Activated CD8-positive, alpha-beta memory T cell treated with anti-CD3 and anti-CD28 coated beads for 4 hours (primary cell): ENCODE measurements around the gene CD84.
"Not testable (repeated sequence)": the region's sequence is repeated elsewhere in the genome, so short reads cannot be mapped to it uniquely, and the experiment has no call there.

Experiments used
- DNase-seq, 2 donors: peaks; one replicate each; pipeline ENCODE4 v3.0.0-alpha.2; 2020; ENCODE audit warnings: low read depth in 2 of 2

The CD84 gene

DNA sequence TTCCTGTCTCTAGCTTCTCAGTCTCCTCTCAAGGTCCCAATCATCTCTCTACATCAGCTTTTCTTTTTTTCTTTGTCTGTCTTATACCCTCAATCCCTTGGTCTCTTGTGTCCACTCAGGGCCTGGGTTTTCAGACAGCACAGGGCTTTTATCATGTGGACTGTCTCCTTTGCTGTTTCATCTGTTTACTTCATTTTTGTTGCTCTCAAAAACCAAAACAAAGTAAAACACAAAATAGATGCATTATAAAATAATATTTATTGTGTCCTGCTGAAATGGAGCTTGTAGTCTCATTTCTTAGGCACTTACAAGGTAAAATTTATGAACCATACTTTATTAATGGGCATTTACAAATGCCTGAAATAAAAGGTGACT lies 38.5 kb downstream of the CD84 start:
- DNase-seq: no peak

GRCh38 chr1:160539990-160540858 lies 39.1 kb downstream of the CD84 start:
- DNase-seq: peak in 1 of 2 donors; percentile 36

DNA sequence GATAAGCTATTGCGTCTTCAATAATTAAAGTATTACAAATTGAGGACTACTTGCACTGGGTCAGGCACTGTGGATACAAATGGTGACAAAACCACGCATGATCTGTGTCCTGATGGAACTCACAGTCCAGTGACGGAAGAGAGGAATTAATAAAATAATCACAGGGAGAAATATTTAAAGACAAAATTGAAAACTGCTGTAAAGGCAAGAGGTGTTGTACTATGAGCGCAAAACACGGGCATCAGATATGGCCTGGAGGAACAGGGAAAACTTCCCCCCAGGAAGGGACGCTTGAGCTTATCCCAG lies 39.7 kb downstream of the CD84 start:
- no peak for DNase-seq

DNA sequence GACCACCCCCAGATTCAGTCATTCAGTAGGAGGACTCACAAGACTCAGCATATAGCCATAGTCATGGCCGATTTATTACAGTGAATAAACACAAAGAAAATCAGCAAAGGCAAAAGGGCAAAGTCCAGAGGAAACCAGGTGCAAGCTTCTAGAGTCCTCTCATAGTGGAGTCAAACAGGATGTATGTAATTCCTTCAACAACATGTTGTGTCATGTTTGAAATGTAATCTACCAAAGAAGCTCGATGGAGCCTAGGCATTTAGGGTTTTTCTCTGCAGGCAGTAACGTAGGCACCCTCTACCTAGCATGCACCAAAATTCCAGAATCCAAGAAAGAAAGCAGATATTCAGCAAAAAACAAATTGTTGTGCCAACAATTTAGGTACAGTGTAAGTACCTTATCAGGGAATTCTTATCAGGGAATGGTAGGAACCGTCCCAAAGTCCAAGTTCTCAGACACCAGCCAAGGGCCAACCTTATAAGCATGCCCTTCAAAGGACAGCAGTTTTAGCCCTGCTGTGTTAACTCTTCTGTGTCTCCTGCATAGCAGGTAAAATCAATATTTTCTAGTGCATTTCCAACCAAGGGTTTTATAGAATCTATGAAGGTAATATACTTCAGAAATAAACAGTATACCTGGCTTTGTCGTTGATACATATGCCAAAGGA lies 40.2 kb downstream of the CD84 start:
- no peak for DNase-seq

GRCh38 chr1:160537714-160538665 lies 41.3 kb downstream of the CD84 start:
- DNase-seq: no peak

GRCh38 chr1:160534823-160535605 lies 44.3 kb downstream of the CD84 start:
- no peak for DNase-seq

- not testable (repeated sequence) for DNase-seq
These were observed 46.8 kb downstream of the CD84 start for GRCh38 chr1:160532557-160532813.

DNA sequence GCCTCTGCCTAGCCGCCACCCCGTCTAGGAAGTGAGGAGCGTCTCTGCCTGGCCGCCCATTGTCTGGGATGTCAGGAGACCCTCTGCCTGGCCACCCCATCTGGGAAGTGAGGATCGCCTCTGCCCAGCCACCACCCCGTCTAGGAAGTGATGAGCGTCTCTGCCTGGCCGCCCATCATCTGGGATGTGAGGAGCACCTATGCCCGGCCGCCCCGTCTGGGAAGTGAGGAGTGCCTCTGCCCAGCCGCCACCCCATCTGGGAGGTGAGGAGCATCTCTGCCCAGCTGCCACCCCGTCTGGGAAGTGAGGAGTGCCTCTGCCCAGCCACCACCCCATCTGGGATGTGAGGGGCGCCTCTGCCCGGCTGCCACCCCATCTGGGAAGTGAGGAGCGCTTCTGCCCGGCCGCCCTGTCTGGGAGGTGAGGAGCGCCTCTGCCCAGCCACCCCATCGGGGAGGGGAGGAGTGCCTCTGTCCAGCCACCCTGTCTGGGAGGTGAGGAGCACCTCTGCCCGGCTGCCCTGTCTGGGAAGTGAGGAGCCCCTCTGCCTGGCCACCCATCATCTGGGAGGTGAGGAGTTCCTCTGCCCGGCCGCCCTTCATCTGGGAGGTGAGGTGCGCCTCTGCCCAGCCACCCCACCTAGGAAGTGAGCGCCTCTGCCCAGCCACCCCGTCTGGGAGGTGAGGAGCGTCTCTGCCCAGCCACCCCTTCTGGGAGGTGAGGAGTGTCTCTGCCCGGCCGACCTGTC lies 47.3 kb downstream of the CD84 start:
- DNase-seq: not testable (repeated sequence)

DNA sequence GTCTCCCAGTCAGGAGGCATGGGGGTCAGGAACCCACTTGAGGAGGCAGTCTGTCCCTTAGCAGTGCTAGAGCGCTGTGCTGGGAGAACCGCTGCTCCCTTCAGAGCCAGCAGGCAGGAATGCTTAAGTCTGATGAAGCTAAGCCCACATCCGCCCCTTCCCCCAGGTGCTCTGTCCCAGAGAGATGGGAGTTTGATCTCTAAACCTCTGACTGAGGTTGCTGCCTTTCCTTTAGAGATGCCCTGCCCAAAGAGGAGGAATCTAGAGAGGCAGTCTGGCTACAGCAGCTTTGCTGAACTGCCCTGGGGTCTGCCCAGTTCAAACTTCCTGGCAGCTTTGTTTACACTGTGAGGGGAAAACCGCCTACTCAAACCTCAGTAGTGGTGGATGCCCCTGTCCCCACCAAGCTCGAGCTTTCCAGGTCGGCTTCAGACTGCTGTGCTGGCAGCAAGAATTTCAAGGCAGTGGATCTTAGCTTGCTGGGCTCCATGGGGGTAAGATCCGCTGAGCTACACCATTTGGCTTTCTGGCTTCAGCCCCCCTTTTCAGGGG lies 49.8 kb downstream of the CD84 start:
- DNase-seq: not testable (repeated sequence)

DNA sequence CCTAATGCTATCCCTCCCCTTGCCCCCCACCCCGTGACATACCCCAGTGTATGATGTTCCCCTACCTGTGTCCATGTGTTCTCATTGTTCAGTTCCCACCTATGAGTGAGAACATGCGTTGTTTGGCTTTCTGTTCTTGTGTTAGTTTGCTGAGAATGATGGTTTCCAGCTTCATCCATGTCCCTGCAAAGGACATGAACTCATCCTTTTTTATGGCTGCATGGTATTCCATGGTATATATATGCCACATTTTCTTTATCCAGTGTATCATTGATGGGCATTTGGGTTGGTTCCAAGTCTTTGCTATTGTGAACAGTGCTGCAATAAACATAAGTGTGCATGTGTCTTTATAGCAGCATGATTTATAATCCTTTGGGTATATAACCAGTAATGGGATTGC lies 55.5 kb downstream of the CD84 start:
- DNase-seq: not testable (repeated sequence)

DNA sequence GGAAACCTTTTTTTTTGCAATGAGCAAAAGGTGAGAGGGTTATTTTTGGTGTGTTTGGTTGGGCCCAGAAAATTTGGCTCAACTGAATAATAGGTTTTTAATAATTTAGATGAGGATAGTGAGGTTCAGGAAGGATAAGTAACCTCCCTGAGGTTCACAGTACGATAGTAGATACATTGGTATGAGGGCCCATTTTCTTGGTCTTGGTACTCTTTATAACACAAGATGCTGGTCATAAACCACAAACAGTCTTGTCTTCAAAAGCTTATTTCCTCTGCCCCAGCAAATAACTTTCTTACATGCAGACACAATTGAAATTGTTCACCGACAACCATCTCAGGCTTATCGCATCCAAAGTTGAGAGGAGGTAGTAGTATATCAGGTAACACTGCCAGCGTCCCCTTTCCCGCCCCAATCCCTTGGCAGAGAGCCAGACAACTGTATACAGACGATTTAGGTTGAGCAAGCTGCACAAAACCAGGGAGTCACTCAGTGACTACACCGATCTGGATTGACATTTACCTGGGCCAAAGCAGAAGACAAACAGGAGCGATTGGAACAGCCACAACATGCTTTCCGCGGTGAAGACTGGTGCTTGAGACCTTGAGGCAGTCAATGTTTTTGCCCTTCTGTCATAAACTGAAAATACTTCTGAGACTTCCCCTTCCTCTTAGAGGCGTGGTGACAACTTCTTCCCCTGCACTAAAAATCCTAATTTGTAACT lies 56.5 kb downstream of the CD84 start, which contains the start of gene SLAMF6:
SLAMF6 (minus strand) TSS at position 634 of the 724 bp plus-strand sequence; CDS start at position 571, 63 bp downstream.
- DNase-seq: peak in 1 of 2 donors; percentile 7

- DNase-seq: no peak
These were observed 57.2 kb downstream of the CD84 start for GRCh38 chr1:160522136-160522535.

GRCh38 chr1:160521554-160521953 lies 57.7 kb downstream of the CD84 start:
- no peak for DNase-seq

DNA sequence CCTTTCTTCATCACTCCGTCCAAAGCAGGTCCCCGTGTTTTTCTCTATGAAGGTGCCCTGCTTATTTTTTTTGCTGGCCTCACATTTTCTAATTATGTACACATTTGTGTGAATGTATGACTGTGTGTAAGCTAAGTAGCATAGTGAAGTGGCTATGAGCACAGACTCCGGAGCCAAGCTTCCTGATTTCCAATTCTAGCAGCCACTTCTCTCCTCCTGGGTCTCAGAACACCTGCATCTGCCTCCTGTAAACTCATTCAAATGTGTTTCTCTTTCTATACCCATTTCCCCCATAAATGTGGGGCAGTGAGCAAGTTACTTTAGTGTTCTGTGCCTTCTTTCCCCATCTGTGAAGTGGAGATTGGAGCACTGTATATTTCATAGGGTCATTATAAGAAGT lies 58.3 kb downstream of the CD84 start:
- DNase-seq: no peak

GRCh38 chr1:160520582-160520981 lies 58.7 kb downstream of the CD84 start:
- no peak for DNase-seq

- no peak for DNase-seq
These were observed 59.5 kb downstream of the CD84 start for GRCh38 chr1:160519642-160520435.

- DNase-seq: not testable (repeated sequence)
These were observed 61.8 kb downstream of the CD84 start for GRCh38 chr1:160517519-160517918.

- not testable (repeated sequence) for DNase-seq
These were observed 63.4 kb downstream of the CD84 start for GRCh38 chr1:160515908-160516307.

DNA sequence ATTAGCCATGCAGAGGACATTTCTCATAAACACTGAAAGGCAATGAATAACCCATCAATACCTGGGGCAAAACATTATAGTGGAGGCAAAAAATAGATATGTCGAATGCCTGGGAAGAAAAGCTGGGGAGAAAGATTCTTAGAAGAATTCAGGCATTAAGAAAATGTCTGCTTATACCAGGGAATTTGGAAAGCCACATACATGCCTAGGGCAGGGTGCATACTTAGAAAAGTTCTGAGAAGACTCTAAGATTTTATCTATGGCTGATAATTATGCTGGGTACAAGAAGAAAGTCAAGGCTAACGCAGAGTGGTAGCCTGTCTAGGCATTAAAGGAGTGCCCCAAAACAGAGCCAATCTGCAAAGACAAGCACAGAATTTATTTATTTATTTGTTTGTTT lies 74.6 kb downstream of the CD84 start:
- DNase-seq: no peak
